Bone marrow (tissue), 2 donors: ENCODE results near the gene IGFL1.
"Not testable (repeated sequence)": the region's sequence is repeated elsewhere in the genome, so short reads cannot be mapped to it uniquely, and the experiment has no call there.

Source experiments
- DNase-seq, 2 donors: peaks; one replicate each; lab custom pipeline; 2025; lab: John Stamatoyannopoulos, UW

Gene IGFL1

GRCh38 chr19:46225558-46226004 lies 4.0 kb upstream of the IGFL1 start:
- DNase-seq: no peak

GRCh38 chr19:46226438-46226973 lies 3.0 kb upstream of the IGFL1 start:
- no peak for DNase-seq

GRCh38 chr19:46232029-46232428 lies 2.5 kb downstream of the IGFL1 start:
- no peak for DNase-seq

- DNase-seq: no peak
These were observed 2.9 kb downstream of the IGFL1 start for GRCh38 chr19:46232468-46232867.

GRCh38 chr19:46232938-46233621 lies 3.5 kb downstream of the IGFL1 start:
- no peak for DNase-seq

- DNase-seq: not testable (repeated sequence)
These were observed 4.3 kb downstream of the IGFL1 start for GRCh38 chr19:46233871-46234270.

- DNase-seq: not testable (repeated sequence)
These were observed 8.6 kb downstream of the IGFL1 start for GRCh38 chr19:46238141-46238540.

- no peak for DNase-seq
These were observed 9.9 kb downstream of the IGFL1 start for GRCh38 chr19:46239193-46240024.

GRCh38 chr19:46240693-46241092 lies 11.2 kb downstream of the IGFL1 start:
- no peak for DNase-seq

GRCh38 chr19:46241626-46242025 lies 12.1 kb downstream of the IGFL1 start:
- no peak for DNase-seq

GRCh38 chr19:46243081-46243654 lies 13.6 kb downstream of the IGFL1 start:
- DNase-seq: not testable (repeated sequence)

GRCh38 chr19:46250076-46250735 lies 20.7 kb downstream of the IGFL1 start:
- no peak for DNase-seq

GRCh38 chr19:46251416-46251815 lies 21.9 kb downstream of the IGFL1 start:
- DNase-seq: no peak

- no peak for DNase-seq
These were observed 25.2 kb downstream of the IGFL1 start for GRCh38 chr19:46254776-46255175.

GRCh38 chr19:46256855-46257254 lies 27.3 kb downstream of the IGFL1 start:
- no peak for DNase-seq

- not testable (repeated sequence) for DNase-seq
These were observed 32.0 kb downstream of the IGFL1 start for GRCh38 chr19:46261501-46261900.

GRCh38 chr19:46262684-46263296 lies 33.2 kb downstream of the IGFL1 start:
- not testable (repeated sequence) for DNase-seq

GRCh38 chr19:46264801-46265200 lies 35.3 kb downstream of the IGFL1 start:
- not testable (repeated sequence) for DNase-seq

GRCh38 chr19:46265217-46265828 lies 35.8 kb downstream of the IGFL1 start:
- DNase-seq: peak; percentile 14 to 40

- DNase-seq: no peak
These were observed 39.6 kb downstream of the IGFL1 start for GRCh38 chr19:46269101-46269500.
